Inferior parietal cortex (tissue), 1 donor: ENCODE measurements around the gene PLPPR4.
"Not testable (repeated sequence)": the region's sequence is repeated elsewhere in the genome, so short reads cannot be mapped to it uniquely, and the experiment has no call there.

Experiments used
- DNase-seq: peaks from one replicate; pipeline ENCODE4 v3.0.0-alpha.2; 2016; ENCODE audit errors: extremely low spot score

PLPPR4 gene

DNA sequence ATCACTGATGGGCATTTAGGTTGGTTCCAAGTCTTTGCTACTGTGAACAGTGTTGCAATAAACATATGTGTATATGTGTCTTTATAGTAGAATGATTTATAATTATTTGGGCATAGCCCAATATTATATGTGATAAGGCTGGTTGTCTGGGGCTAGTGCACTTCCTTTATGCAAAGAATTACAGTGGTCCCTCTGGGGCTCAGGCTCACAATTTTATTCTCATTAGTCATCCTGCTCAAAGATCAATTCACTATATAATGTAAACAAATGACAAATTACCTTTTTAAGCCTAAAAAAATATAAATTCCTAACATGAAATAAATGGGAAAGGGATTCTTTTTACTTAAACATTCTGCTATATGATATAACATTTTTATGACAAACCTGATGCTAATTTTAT lies 5.0 kb downstream of the PLPPR4 start:
- DNase-seq: no peak

- DNase-seq: peak; percentile 17
Observed at GRCh38 chr1:99270646-99271045, 6.4 kb downstream of the PLPPR4 start.

- no peak for DNase-seq
Observed at GRCh38 chr1:99271249-99271648, 7.0 kb downstream of the PLPPR4 start.

DNA sequence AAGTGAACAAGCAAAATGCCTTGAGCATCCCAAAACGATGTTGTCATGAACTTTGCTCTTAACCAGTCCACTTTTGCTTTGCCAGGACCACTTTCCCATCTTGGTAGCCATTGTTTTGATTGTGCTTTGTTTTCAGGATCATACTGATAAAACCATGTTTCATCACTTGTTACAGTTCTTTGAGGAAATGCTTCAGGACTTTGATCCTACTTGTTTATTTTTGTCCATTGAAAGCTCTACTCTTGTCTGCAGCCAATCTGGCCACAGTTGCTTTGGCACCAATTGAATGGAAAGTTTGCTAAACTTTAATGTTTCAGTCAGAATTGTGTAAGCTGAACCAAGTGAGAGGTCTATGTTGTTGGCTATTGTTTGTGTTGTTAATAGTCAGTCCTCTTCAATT lies 12.8 kb downstream of the PLPPR4 start:
- DNase-seq: no peak

DNA sequence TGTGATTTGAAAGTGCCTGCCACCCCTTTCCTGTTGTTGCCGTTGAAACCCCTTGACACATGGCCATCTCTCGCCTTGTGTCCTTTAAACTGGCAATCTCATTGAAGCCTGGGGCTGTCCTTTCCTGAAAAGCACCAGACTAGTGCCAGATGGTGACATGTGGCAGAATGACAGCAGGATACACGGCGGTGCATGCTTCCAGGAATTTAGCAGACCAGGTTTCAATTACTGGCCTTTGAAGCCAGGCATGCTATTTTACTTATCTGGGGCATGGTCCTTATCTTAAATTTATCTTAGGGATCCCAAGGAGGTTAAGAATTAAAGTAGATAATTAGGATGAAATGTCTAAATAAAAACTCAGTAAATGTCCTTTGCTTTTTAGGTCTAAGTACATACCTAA lies 15.2 kb downstream of the PLPPR4 start:
- no peak for DNase-seq

GRCh38 chr1:99281105-99281504 lies 16.8 kb downstream of the PLPPR4 start:
- no peak for DNase-seq

- no peak for DNase-seq
Observed at GRCh38 chr1:99282536-99282935, 18.2 kb downstream of the PLPPR4 start.

DNA sequence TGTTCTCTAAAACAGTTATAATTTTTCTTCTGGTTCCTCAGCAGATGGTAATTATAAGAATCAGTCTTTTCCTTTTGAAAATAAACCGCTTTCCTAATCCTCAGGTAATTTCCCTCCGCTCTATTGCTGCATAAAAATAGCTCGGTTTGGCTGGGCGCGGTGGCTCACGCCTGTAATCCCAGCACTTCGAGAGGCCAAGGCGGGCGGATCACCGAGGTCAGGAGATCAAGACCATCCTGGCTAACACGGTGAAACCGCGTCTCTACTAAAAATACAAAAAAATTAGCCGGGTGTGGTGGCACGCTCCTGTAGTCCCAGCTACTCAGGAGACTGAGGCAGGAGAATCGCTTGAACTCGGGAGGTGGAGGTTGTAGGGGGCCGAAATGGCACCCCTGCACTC lies 19.2 kb downstream of the PLPPR4 start:
- DNase-seq: not testable (repeated sequence)

- no peak for DNase-seq
Observed at GRCh38 chr1:99292886-99293285, 28.6 kb downstream of the PLPPR4 start.

DNA sequence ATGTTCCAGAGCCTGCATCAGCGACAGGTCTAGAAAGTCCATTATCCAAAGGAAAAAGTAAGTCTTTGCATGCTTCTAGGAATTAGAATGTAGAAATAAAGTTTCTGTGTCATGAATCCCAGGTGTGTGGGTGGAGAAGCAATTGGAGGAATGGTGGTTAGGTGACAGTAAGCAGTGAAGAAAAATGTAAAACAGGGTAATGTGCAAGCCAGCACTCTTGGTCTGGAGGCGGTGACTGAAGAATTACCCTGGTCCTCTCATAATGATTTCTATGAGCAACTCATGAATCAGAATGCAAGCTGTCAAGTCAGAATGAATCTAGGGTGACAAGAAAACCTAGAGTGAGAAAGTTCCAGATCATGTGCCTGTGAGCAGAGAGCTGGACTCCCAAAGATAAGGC lies 33.6 kb downstream of the PLPPR4 start:
- peak; percentile 47 for DNase-seq

GRCh38 chr1:99304725-99305282 lies 40.5 kb downstream of the PLPPR4 start:
- DNase-seq: no peak

- DNase-seq: no peak
Observed at GRCh38 chr1:99305626-99306025, 41.3 kb downstream of the PLPPR4 start.

DNA sequence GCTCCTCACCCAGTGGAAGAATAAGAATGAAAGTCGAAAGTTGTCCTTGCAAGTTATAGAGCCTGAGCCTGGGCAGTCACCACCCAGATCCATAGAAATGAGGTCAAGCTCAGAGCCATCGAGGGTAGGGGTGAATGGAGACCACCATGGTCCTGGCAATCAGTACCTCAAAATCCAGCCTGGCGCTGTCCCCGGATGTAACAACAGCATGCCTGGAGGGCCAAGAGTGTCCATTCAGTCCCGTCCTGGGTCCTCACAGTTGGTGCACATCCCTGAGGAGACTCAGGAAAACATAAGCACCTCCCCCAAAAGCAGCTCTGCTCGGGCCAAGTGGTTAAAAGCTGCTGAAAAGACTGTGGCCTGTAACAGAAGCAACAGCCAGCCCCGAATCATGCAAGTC lies 41.8 kb downstream of the PLPPR4 start:
- DNase-seq: no peak

DNA sequence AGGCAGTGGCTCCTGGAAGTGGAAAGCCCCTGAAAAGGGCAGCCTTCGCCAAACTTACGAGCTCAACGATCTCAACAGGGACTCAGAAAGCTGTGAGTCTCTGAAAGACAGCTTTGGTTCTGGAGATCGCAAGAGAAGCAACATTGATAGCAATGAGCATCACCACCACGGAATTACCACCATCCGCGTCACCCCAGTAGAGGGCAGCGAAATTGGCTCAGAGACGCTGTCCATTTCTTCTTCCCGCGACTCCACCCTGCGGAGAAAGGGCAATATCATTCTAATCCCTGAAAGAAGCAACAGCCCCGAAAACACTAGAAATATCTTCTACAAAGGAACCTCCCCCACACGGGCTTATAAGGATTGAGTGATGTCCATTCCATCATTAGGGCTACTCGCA lies 42.4 kb downstream of the PLPPR4 start:
- DNase-seq: no peak

DNA sequence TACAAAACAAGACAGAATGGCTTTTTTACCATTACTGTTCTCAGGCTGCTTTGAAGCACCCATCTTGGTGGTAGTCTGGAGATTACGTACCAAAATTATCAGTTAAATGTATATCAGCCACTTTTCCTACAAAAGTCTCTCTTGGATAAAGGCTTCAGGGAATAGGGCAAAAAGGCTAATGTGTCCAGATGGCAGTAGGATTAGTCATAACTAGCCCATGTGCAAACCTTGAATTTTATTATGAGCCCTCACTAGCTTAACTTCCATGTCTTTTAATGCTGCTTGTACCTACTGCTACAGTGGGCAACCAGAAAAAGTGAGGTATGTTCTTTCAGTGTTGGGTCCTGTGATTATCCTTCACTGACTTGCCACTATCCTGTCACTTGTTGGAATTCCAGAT lies 51.0 kb downstream of the PLPPR4 start:
- DNase-seq: no peak

GRCh38 chr1:99326215-99326949 lies 62.1 kb downstream of the PLPPR4 start:
- no peak for DNase-seq

GRCh38 chr1:99327357-99327756 lies 63.1 kb downstream of the PLPPR4 start:
- no peak for DNase-seq

DNA sequence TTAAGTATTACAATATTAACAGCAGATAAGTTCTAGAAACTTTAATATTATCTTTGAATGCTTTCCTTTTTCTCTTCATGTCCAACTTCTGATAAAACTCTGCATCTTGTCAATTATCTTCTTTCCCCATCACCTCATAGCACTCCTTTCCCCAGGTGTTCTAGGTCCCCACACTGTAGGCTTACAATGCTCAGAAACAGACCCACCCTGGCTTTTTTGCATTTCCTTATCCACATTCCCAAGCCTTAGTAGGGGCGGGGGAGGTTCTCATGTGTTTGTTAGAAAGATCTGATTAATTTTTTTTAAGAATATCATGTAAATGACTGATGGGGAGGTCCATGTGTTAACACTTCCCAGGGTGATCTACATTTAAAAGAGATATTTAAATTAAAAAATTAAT lies 63.9 kb downstream of the PLPPR4 start:
- DNase-seq: no peak

DNA sequence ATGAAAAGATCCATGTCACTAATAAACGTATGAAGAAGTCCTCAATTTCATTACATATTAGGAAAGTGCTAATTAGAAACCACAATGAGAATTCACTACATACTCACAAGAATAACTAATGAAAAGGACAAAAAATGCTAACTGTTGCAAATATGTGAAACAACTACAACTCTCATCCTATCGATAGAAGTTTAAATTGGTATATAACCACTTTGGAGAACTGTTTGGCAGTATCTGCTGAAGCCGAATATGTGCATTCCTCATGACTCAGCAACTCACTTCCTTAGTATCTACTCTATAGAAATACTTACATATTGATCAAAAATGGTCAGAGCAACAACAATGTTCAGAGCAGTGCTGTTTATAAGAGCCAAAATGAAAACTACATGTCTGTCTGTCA lies 66.8 kb downstream of the PLPPR4 start:
- DNase-seq: no peak

- no peak for DNase-seq
Observed at GRCh38 chr1:99331636-99332035, 67.3 kb downstream of the PLPPR4 start.

- no peak for DNase-seq
Observed at GRCh38 chr1:99332561-99332960, 68.3 kb downstream of the PLPPR4 start.

DNA sequence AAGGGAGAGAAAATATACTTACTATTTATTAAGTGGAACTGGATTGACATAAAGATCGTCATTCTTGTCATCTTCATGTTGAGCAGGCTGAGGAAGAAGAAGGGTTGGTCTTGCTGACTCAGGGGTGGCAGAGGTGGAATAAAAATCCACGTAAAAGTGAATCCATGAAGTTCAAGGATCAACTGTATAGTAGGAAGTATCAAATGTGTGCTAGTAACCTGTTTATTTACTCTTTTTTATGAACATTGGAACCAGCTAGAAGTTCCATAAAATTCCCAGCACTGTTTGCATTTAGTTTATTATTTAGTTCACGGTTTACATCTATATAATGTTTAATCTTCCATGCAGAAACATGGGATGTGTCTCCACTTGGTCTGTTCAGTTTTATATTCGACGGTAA lies 70.7 kb downstream of the PLPPR4 start:
- DNase-seq: no peak

GRCh38 chr1:99347041-99347684 lies 82.9 kb downstream of the PLPPR4 start:
- DNase-seq: no peak
